SJCRH30 (cell line): Measurements from ENCODE around the gene THAP8. TPM values are rescaled to one million over a fixed set of nuclear protein-coding genes. Genes with fewer than 3 reads are reported as not detected.

ENCODE experiments used
- DNase-seq, 2 experiments: peaks; one replicate each; pipeline ENCODE4 v3.0.0-alpha.2; 2015 to 2020
- H3K27ac ChIP-seq: fragments of 250-450 bp; sonication (Bioruptor Pico); 2 replicates; pipeline ENCODE4 v1.5.1; 2020; ENCODE audit warnings: mild to moderate bottlenecking, moderate library complexity
- H3K27me3 ChIP-seq: fragments of 250-450 bp; sonication (Bioruptor Pico); 2 replicates; pipeline ENCODE4 v1.5.1; 2020; ENCODE audit warnings: mild to moderate bottlenecking, moderate library complexity
- H3K36me3 ChIP-seq: fragments of 250-450 bp; sonication (Bioruptor Pico); 2 replicates; pipeline ENCODE4 v1.5.1; 2020; ENCODE audit warnings: mild to moderate bottlenecking, moderate library complexity
- H3K4me1 ChIP-seq: fragments of 250-450 bp; sonication (Bioruptor Pico); 2 replicates; pipeline ENCODE4 v1.5.1; 2020; ENCODE audit warnings: mild to moderate bottlenecking, moderate library complexity
- H3K4me3 ChIP-seq: fragments of 250-450 bp; sonication (Bioruptor Pico); 2 replicates; pipeline ENCODE4 v1.5.1; 2020; ENCODE audit warnings: mild to moderate bottlenecking, moderate library complexity
- H3K9me3 ChIP-seq: fragments of 250-450 bp; sonication (Bioruptor Pico); replicated peaks from 2 replicates; pipeline ENCODE4 v1.5.1; 2020; ENCODE audit warnings: mild to moderate bottlenecking, moderate library complexity
- total RNA-seq: library from RNA; depleted of rRNA; stranded (reverse); fragments of >200 nt; shearing (Covaris generic); gene quantifications from 2 replicates; pipeline ENCODE4 v1.2.3, GENCODE V29; 2014; rRNA removed

The THAP8 gene, protein sequence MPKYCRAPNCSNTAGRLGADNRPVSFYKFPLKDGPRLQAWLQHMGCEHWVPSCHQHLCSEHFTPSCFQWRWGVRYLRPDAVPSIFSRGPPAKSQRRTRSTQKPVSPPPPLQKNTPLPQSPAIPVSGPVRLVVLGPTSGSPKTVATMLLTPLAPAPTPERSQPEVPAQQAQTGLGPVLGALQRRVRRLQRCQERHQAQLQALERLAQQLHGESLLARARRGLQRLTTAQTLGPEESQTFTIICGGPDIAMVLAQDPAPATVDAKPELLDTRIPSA
- total RNA-seq = 3.9 and 4.8 TPM in 2 replicates

DNA sequence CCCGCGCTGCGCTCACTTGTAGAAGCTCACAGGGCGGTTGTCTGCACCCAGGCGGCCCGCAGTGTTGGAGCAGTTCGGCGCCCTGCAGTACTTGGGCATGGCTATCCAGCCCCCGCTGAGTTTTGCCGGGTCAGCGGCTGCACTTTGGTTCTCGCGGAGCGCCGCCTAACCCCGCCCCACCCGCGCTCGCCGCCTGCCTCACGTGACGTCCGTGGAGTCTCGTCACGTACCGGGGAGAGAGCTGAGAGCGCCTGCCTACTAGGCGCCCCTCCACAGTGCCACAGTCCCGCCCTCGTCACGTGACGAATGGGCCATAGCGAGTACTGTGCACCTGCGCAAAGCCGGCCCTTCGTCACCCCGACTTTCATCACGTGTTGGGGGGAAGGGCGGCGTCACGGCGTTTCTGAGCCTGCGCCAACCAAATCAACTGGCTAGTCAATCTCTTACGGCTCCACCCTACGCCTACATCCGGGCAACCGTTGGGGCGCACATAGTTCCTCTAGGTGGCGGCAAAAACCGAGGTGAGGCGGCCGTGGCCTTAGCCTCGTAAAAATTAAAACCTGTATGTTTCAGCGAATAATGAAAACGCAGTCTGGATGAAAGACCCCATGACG lies at the start of gene THAP8:
Gene THAP8, minus strand, starts transcription at position 167 of the 614 bp plus-strand sequence. Its CDS starts 68 bp downstream, at position 99.
- H3K4me1 ChIP-seq = no peaks in the 10 kb centered on the region; the same call in 1 of the 2 replicates
- no peaks in the 10 kb centered on the region for H3K9me3 ChIP-seq
- DNase-seq = peak; percentile 100
- H3K27me3 ChIP-seq = no peaks in the 10 kb centered on the region
- peaks cover 16% of the 10 kb centered on the region for H3K36me3 ChIP-seq
- H3K4me3 ChIP-seq = peak within 1 kb of the TSS; percentile 85
- peak within 1 kb of the TSS; percentile 85 for H3K27ac ChIP-seq

DNA sequence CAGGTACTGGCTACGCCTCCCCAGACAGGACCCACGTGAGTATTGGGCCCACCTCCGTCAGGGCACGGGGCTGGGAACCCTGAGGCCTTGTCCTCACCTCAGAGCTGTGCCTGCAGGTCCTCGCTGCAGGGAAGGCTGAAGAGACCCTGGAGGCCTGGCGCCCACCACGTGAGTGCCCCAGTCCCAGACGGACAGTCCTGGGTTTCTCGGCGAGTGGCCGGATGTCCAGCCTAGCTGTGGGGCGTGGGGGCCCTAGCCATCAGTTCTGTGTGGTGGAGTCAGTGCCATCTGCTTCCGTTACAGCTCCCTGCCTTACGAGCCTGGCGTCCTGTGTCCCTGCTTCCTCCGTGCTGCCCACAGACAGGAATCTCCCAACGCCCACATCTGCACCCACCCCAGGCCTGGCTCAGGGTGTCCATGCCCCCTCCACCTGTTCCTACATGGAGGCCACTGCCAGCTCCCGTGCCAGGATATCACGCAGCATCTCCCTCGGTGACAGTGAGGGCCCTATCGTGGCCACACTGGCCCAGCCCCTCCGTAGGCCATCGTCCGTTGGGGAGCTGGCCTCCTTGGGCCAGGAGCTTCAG lies 49.0 kb upstream of the THAP8 start:
- Histone ChIP-seq H3K9me3 (no peaks in the 10 kb centered on the region), H3K27me3 (no peaks in the 10 kb centered on the region), H3K27ac (no peak overlapping the region), H3K4me3 (no peak overlapping the region), H3K4me1 (0 out of 2 replicates have a peak, but pooled peaks cover 4% of the 10 kb centered on the region), H3K36me3 (peaks cover 65% of the 10 kb centered on the region)
- DNase-seq = no peak

DNA sequence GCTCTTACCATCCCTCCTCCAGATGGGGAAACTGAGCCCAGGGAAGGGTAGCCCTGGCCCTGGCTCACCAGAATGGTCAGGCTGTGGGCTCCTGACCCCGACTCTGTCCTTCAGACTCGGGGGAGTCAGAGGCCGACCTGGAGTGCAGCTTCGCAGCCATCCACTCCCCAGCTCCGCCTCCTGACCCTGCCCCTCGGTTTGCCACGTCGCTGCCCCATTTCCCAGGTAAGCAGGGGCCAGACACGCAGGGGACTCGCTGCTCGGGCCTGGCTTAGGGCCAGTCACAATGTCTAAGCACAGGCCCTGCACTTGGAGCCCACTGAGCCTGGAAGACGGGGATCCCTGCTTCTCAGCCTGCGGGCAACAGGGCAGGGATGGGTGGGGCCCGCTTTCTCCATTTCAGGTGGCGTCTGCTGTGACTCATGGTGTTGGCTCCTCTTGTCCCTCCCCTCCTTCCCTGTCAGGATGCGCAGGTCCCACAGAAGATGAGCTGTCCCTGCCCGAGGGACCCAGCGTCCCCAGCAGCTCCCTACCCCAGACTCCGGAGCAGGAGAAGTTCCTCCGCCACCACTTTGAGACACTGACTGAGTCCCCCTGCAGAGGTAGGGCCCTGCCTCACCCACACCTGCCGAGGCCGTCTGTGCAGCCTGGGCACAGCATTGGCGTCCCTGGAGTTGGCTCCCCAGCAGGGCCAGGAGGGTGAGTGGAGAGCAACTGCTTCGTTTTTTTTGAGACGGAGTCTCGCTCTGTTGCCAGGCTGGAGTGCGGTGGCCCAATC lies 47.7 kb upstream of the THAP8 start:
- peaks cover 72% of the 10 kb centered on the region for H3K36me3 ChIP-seq
- DNase-seq = no peak
- H3K9me3 ChIP-seq = no peaks in the 10 kb centered on the region
- 0 out of 2 replicates have a peak, but pooled peaks cover 4% of the 10 kb centered on the region for H3K4me1 ChIP-seq
- H3K27me3 ChIP-seq = no peaks in the 10 kb centered on the region
- H3K4me3 ChIP-seq = no peak overlapping the region
- H3K27ac ChIP-seq = no peak overlapping the region

DNA sequence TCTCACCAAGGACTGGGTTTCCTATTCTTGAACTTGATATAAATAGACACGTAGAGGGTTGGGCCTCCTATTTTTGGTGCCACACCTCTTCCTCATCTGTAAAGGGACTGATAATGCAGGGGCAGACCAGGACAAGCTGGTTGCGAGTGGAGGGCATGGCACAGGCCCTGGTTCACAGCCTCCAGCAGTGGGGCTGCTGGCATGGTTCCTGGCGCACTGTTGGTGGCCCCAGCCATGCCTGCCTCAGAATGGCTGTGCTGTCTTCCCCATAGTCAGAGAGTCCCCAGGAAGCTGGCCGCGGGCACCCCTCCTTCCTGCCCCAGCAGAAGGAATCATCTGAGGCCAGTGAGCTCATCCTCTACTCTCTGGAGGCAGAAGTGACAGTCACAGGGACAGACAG lies 46.4 kb upstream of the THAP8 start:
- H3K9me3 ChIP-seq = no peaks in the 10 kb centered on the region
- H3K36me3 ChIP-seq = peaks cover 79% of the 10 kb centered on the region
- DNase-seq = no peak
- H3K27me3 ChIP-seq = no peaks in the 10 kb centered on the region
- H3K27ac ChIP-seq = no peak overlapping the region
- no peak overlapping the region for H3K4me3 ChIP-seq
- no peaks in the 10 kb centered on the region for H3K4me1 ChIP-seq

DNA sequence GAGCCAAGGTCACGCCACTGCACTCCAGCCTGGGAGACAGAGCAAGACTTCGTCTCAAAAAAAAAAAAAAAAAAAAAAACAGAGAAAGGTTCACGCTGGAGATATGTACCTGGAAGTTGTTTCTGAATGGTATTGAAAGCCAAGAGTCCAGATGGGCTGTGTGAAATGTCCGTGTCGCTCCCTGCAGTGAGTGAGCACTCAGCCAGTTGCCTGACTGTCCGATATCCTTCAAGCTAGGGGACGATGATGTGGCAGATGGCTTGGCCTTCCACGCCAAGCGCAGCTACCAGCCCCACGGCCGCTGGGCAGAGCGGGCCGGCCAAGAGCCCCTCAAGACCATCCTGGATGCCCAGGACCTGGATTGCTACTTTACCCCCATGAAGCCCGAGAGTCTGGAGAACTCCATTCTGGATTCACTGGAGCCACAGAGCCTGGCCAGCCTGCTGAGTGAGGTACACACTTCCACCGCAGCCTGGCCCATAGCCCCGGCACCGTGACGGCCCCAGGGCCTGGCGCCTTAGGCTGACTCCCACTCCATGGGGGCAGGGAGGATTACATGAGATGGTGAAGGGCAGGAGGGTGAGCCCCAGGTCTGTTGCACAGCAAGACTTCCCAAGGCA lies 45.2 kb upstream of the THAP8 start:
- DNase-seq = no peak
- Histone ChIP-seq H3K4me3 (no peak overlapping the region), H3K27ac (no peak overlapping the region), H3K9me3 (no peaks in the 10 kb centered on the region), H3K27me3 (no peaks in the 10 kb centered on the region), H3K4me1 (no peaks in the 10 kb centered on the region), H3K36me3 (peaks cover 77% of the 10 kb centered on the region)

DNA sequence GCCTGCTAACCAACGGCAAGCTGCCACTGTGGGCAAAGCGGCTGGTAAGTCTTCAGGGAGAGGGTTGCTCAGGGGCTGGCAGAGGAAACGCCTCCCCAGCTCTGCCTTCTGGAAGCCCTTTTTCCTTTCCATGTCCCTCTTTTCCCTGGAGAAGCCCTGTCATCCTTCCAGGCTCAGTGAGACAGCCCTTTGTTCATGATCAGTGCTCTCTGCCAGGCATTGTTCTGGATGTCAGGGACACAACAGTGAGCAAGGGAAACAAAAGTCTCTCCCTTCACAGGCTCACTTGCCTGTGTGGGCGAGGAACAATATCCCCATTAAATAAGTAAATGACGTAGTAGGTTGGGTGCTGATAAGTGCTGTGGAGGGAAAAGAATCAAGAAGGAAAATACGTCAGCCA lies 43.0 kb upstream of the THAP8 start:
- Histone ChIP-seq H3K9me3 (no peaks in the 10 kb centered on the region), H3K27ac (no peak overlapping the region), H3K4me1 (no peaks in the 10 kb centered on the region), H3K4me3 (no peak overlapping the region), H3K27me3 (no peaks in the 10 kb centered on the region), H3K36me3 (peaks cover 75% of the 10 kb centered on the region)
- no peak for DNase-seq

DNA sequence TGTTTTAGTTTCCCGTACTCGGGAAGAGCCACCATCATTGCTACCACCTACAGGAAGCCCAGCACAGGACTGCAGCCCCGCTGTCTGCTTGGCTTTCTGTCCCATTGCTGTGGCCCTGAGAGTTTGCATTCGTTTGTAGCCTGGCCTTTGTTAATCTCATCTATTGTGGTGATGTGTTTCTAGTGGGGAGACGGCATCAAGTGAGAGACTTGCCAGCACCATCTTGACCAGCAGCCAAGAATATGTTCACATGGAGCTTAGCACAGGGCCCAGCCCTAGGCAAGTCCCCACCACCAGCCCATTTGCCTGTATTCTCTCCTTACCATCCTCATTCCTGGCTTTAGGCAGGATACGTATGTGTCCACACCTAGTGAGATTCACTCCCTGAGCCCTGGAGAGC lies 39.6 kb upstream of the THAP8 start:
- no peak for DNase-seq
- no peak overlapping the region for H3K4me3 ChIP-seq
- H3K9me3 ChIP-seq = no peaks in the 10 kb centered on the region
- H3K4me1 ChIP-seq = no peaks in the 10 kb centered on the region
- no peaks in the 10 kb centered on the region for H3K27me3 ChIP-seq
- H3K27ac ChIP-seq = no peak overlapping the region
- peaks cover 84% of the 10 kb centered on the region for H3K36me3 ChIP-seq

DNA sequence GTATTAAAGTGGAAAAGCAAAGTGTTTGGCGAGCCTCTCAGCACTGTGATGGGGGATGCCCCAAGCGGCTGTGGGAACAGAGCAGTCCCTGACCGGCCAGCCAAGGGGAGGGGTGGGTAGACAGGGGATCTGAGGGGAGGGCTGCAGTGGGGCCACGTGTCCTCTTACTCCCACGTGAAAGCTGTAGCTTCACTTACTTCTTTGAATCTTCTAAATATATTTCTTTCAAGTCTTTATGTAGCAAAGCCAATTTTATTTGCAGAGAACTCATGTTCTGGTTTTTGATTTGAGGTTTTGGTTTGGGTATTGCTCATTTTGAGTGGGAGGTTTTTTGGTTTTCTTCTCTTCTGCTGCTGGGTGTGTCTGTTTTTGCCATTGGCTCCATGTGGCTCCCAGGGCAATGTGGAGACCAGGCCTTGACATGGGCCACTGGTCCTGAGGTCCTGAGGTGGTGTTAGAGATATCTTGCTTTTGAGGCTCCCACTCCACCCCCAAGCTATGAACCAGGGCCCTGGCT lies 39.1 kb upstream of the THAP8 start:
- Histone ChIP-seq H3K36me3 (peaks cover 84% of the 10 kb centered on the region), H3K9me3 (no peaks in the 10 kb centered on the region), H3K4me1 (no peaks in the 10 kb centered on the region), H3K4me3 (no peak overlapping the region), H3K27ac (no peak overlapping the region), H3K27me3 (no peaks in the 10 kb centered on the region)
- no peak for DNase-seq

DNA sequence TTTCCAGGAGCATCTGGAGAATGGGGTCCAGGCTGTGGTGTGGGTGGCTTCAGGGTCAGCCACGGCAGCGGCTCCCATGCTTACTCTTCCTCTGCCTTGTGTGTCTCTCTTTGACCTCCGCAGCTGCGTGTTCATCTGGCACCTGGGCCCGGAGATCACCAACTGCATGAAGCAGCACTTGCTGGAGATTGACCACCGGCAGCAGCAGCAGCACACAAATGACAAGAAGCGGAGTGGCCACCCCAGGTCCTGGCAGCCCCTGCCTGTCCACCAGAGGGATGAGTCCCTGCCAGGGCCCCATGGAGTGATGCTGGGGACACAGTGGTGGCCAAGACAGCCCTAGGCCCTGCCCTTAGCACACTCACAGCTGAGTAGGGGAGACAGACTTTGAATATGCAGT lies 38.5 kb upstream of the THAP8 start:
- Histone ChIP-seq H3K9me3 (no peaks in the 10 kb centered on the region), H3K27ac (no peak overlapping the region), H3K27me3 (no peaks in the 10 kb centered on the region), H3K36me3 (peaks cover 86% of the 10 kb centered on the region), H3K4me3 (no peak overlapping the region), H3K4me1 (no peaks in the 10 kb centered on the region)
- no peak for DNase-seq

DNA sequence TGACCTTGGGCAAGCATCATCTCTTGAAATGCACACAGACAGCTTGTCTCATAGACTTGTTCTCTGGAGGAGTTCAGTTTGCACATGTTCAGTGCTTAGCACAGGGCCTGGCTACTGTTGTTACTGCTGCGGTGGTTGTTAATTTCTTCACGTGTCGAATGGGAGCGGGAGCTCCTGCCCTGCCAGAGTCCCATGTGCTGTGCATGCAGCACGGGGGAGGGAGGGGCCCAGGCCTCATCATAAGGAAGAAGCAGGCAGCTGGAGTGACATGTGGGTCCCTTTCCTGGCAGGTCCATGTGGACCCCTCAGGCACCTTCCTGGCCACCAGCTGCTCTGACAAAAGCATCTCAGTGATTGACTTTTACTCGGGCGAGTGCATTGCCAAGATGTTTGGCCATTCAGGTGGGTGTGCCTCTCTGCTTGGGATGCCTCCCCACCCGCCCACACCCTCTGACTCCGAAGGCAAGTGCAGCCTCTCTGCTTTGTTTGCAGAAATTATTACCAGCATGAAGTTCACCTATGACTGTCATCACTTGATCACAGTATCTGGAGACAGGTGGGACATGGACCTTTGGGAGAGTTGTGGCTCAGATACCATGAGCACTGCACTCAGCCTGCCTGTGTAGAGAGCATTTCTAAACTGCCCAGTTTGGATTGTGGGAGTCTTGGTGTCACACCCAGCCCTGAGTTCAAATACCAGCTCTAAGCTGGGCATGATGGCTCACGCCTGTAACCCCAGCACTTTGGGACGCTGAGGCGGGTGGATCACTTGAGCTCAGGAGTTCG lies 37.0 kb upstream of the THAP8 start:
- Histone ChIP-seq H3K27me3 (no peaks in the 10 kb centered on the region), H3K4me1 (no peaks in the 10 kb centered on the region), H3K9me3 (no peaks in the 10 kb centered on the region), H3K36me3 (peaks cover 90% of the 10 kb centered on the region), H3K4me3 (no peak overlapping the region), H3K27ac (no peak overlapping the region)
- DNase-seq = no peak

DNA sequence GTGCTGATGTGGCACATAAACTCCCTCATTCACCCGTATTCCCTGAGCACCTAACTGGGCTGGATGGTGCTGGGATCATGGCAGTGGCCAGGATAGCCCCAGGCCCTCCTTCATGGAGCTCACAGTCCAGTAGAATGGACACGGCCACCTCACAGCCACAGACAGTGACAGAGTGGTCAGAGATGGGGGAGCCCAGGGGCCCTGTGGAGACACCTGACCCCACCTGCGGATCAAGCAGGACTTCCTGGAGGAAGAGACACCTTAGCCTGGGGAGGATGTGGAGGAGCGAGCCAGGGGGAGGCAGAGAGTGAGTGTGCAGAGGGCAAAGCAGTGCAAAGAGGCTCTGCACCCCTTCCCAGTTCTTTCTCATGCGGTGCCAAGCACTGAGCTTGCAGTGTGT lies 35.8 kb upstream of the THAP8 start:
- Histone ChIP-seq H3K9me3 (no peaks in the 10 kb centered on the region), H3K27ac (no peak overlapping the region), H3K4me3 (no peak overlapping the region), H3K4me1 (no peaks in the 10 kb centered on the region), H3K27me3 (no peaks in the 10 kb centered on the region), H3K36me3 (peaks cover 87% of the 10 kb centered on the region)
- no peak for DNase-seq

DNA sequence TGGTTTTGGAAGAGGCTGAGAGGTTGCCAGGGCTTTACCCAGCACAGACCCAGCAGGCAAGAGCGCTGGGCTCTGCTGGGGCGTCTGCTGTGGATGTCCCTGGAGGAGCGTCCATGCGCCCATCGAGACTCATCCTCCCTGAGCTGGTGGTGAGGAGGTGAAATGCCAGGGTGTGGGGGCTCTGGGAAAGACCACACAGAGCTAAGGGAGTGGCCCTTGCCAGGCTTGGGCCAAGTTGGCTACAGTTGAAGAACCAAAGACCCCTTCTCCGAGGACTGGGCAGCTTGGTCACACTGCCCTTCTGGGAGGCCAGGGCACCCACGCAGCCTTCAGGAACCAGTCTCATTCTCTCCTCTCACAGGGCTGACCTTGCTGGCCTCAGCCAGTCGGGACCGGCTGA lies 32.2 kb upstream of the THAP8 start:
- H3K4me1 ChIP-seq = no peaks in the 10 kb centered on the region
- no peak overlapping the region for H3K27ac ChIP-seq
- no peaks in the 10 kb centered on the region for H3K27me3 ChIP-seq
- H3K9me3 ChIP-seq = no peaks in the 10 kb centered on the region
- DNase-seq = no peak
- H3K4me3 ChIP-seq = no peak overlapping the region
- peaks cover 86% of the 10 kb centered on the region for H3K36me3 ChIP-seq

DNA sequence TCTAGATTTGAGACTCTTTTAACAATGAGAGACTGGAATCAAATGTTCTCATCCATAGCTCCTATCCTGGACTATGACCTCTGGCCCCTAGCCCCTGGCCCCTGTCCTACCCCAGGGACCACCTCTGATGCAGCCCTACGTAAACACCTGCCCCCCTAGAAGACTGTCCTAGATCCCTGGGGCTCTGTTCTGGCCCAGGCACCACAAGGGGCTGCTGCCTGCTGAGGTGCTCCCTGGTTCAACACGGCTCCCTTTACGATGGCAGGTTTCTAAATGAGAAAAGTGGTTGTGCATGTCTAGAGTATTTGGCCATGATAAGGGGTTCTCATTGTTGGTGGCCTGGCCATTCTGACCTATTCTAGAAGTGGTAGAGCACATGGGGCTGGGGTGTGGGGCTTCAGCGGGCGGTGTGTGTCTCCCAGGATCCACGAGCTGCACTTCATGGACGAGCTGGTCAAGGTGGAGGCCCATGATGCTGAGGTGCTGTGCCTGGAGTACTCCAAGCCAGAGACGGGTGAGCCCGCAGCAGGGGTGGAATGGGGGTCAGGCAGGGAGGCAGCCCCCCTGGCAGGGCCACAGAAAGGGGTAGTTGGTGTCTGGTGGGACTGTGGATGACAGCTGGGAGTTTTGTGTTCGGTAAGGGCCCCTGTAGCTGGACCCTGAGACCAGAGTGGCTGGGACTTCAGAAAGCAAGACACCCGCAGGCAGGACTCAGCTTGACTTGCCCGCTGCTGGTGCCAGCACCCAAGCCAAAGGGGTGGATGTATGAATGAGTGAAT lies 30.3 kb upstream of the THAP8 start:
- H3K27me3 ChIP-seq = no peaks in the 10 kb centered on the region
- H3K36me3 ChIP-seq = peaks cover 85% of the 10 kb centered on the region
- no peaks in the 10 kb centered on the region for H3K4me1 ChIP-seq
- H3K27ac ChIP-seq = no peak overlapping the region
- no peaks in the 10 kb centered on the region for H3K9me3 ChIP-seq
- DNase-seq = no peak
- H3K4me3 ChIP-seq = no peak overlapping the region
